KMS-11 (cell line): ENCODE data around the gene IDI2.

ENCODE experiments used
- H2AFZ ChIP-seq: fragments of 200-600 bp; sonication (generic); 2 replicates; pipeline ENCODE4 v1.6.1; 2016; ENCODE audit warnings: antibody characterized with exemption, mixed run types, low read depth
- H3K27ac ChIP-seq: fragments of 200-600 bp; sonication (generic); 2 replicates; pipeline ENCODE4 v1.6.1; 2016; ENCODE audit warnings: mild to moderate bottlenecking, mixed run types
- H3K27me3 ChIP-seq: fragments of 200-600 bp; sonication (generic); 2 replicates; pipeline ENCODE4 v1.6.1; 2017; ENCODE audit warnings: mild to moderate bottlenecking, low read depth, mixed run types, moderate library complexity; ENCODE audit not compliant: insufficient read depth
- H3K36me3 ChIP-seq: fragments of 200-600 bp; sonication (generic); 2 replicates; pipeline ENCODE4 v1.6.1; 2017; ENCODE audit warnings: mild to moderate bottlenecking, mixed run types; ENCODE audit not compliant: insufficient read depth
- H3K4me1 ChIP-seq: fragments of 200-600 bp; sonication (generic); 2 replicates; pipeline ENCODE4 v1.6.1; 2016; ENCODE audit warnings: mild to moderate bottlenecking, low read depth, mixed run types; ENCODE audit not compliant: poor library complexity, severe bottlenecking
- H3K4me2 ChIP-seq: fragments of 200-600 bp; sonication (generic); 2 replicates; pipeline ENCODE4 v1.7.0; 2016; ENCODE audit warnings: mild to moderate bottlenecking, mixed run types
- H3K4me3 ChIP-seq: fragments of 200-600 bp; sonication (generic); IDR thresholded peaks from 2 replicates; pipeline ENCODE4 v1.6.1; 2017; ENCODE audit warnings: low read depth, low read length, mixed read lengths; ENCODE audit not compliant: insufficient read depth
- H3K79me2 ChIP-seq: fragments of 200-600 bp; sonication (generic); 2 replicates; pipeline ENCODE4 v1.6.1; 2016; ENCODE audit warnings: low read depth, mixed run types; ENCODE audit not compliant: insufficient read depth
- H3K9ac ChIP-seq: fragments of 200-600 bp; sonication (generic); 2 replicates; pipeline ENCODE4 v1.6.1; 2016; ENCODE audit warnings: mild to moderate bottlenecking, mixed run types
- H4K20me1 ChIP-seq: fragments of 200-600 bp; sonication (generic); 2 replicates; pipeline ENCODE4 v1.6.1; 2016; ENCODE audit warnings: mild to moderate bottlenecking, mixed run types; ENCODE audit not compliant: insufficient read depth
- CTCF ChIP-seq: fragments of 200-600 bp; sonication (generic); conservative IDR thresholded peaks from 2 replicates; pipeline ENCODE4 v1.6.1; 2017; ENCODE audit warnings: low read depth, mild to moderate bottlenecking, antibody characterized with exemption, low read length, moderate library complexity, mixed read lengths

Gene IDI2

DNA sequence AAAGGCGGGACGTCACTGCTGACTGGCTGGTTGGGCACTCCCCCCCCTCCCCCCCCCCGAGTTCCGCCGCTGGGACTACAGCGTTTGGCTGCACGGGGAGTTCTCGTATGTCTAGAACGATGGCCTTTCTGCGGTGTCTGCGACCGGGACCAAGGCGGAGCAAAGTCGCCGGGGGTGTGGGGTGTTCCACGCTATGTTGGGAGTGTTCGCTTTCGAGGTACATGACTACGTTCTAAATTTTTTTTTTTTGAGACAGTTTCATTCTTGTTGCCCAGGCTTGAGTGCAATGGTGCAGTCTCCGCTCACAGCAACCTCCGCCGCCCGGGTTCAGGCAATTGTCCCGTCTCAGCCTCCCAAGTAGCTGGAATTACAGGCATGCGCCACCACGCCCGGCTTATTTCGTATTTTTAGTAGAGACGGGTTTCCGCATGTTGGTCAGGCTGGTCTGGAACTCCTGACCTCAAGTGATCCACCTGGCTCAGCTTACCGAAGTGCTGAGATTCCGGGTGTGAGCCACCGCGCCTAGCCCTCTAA, 23.8 kb upstream of the IDI2 start:
- Histone ChIP-seq H3K9ac (peak overlapping the region; percentile 75), H3K79me2 (peaks cover 80% of the 10 kb centered on the region), H3K27me3 (no peaks in the 10 kb centered on the region), H3K27ac (peak overlapping the region; percentile 87), H4K20me1 (0 out of 2 replicates have a peak, but pooled peaks cover 8% of the 10 kb centered on the region), H3K4me1 (peaks cover 27% of the 10 kb centered on the region), H2AFZ (peak overlapping the region; percentile 20), H3K4me2 (peak overlapping the region; percentile 89), H3K4me3 (peak overlapping the region; percentile 50), H3K36me3 (no peaks in the 10 kb centered on the region)
- no peak for TF ChIP-seq CTCF

GRCh38 chr10:1048732-1049424, 23.2 kb upstream of the IDI2 start, which contains the start of gene IDI1:
IDI1 (minus strand) TSS chr10:1049119; CDS start chr10:1049003, 116 bp downstream.
- peak within 1 kb of the TSS; percentile 45 for H2AFZ ChIP-seq
- H3K9ac ChIP-seq: peak within 1 kb of the TSS; percentile 75
- no peak for TF ChIP-seq CTCF
- peak within 1 kb of the TSS; percentile 87 for H3K27ac ChIP-seq
- H3K4me2 ChIP-seq: peak within 1 kb of the TSS; percentile 89
- H3K27me3 ChIP-seq: no peaks in the 10 kb centered on the region
- H3K36me3 ChIP-seq: peaks cover 1% of the 10 kb centered on the region; the same call in 1 of the 2 replicates
- H3K79me2 ChIP-seq: peaks cover 80% of the 10 kb centered on the region
- 0 out of 2 replicates have a peak, but pooled peaks cover 8% of the 10 kb centered on the region for H4K20me1 ChIP-seq
- peaks cover 22% of the 10 kb centered on the region for H3K4me1 ChIP-seq
- peak within 1 kb of the TSS; percentile 62 for H3K4me3 ChIP-seq

- Histone ChIP-seq H3K36me3 (peaks cover 5% of the 10 kb centered on the region; the same call in 1 of the 2 replicates), H3K4me1 (peaks cover 22% of the 10 kb centered on the region), H3K9ac (peak overlapping the region; percentile 75), H4K20me1 (0 out of 2 replicates have a peak, but pooled peaks cover 8% of the 10 kb centered on the region), H3K27me3 (no peaks in the 10 kb centered on the region), H3K4me2 (peak overlapping the region; percentile 52), H3K27ac (peak overlapping the region; percentile 87), H2AFZ (peak overlapping the region; percentile 45; the same call in 1 of the 2 replicates), H3K4me3 (peak overlapping the region; percentile 62), H3K79me2 (peaks cover 74% of the 10 kb centered on the region)
- TF ChIP-seq CTCF: no peak
These were observed 22.7 kb upstream of the IDI2 start for GRCh38 chr10:1048349-1048731.

DNA sequence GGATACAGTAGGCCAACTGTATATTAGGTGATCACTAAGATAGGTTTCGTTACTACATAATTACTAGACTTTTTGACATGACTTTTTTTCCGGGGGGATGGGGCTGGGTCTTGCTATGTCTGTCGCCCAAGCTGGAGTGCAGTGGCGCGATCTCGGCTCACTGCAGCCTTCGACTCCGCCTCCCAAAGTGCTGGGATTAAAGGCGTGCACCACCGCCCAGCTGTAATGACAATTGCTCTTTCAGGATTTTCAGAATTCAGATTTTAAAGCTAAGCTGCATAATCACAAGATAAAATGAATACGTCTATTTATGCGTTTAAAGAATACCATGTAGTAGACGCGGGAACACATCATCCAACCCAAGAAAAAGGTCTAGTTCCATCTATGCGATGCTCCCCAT, 22.3 kb upstream of the IDI2 start:
- Histone ChIP-seq H3K79me2 (peaks cover 70% of the 10 kb centered on the region), H3K36me3 (peaks cover 9% of the 10 kb centered on the region; the same call in 1 of the 2 replicates), H3K27ac (peak overlapping the region; percentile 87), H3K4me2 (peak overlapping the region; percentile 52), H3K4me1 (peaks cover 22% of the 10 kb centered on the region), H2AFZ (peak overlapping the region; percentile 45; the same call in 1 of the 2 replicates), H3K9ac (peak overlapping the region; percentile 75), H4K20me1 (0 out of 2 replicates have a peak, but pooled peaks cover 8% of the 10 kb centered on the region), H3K4me3 (peak overlapping the region; percentile 62), H3K27me3 (no peaks in the 10 kb centered on the region)
- no peak for TF ChIP-seq CTCF
